ENCODE data around the gene SEL1L. TPM values are rescaled to one million over a fixed set of nuclear protein-coding genes. Genes with fewer than 3 reads are reported as not detected.

Gene SEL1L
- total and polyA plus RNA-seq, 2 of the 13 experiments (the other 11 are each of a cell fraction or from before 2014, with no cell fraction given), result 15.3 to 61.0 TPM

- 0 out of 2 replicates have a peak, but pooled peaks have one; percentile 21 for TF ChIP-seq ZNF318 (CRISPR knock-in tag; IDR thresholded peaks at IDR 0.05)
- TF ChIP-seq ZNF280B (CRISPR knock-in tag; IDR thresholded peaks at IDR 0.05; ENCODE audit: borderline replicate concordance), result 0 out of 2 replicates have a peak, but pooled peaks have one; percentile 17
- no peak for TF ChIP-seq ZNF841 (CRISPR knock-in tag; IDR thresholded peaks at IDR 0.05; ENCODE audit: borderline replicate concordance)
- TF ChIP-seq XRCC5 (optimal IDR thresholded peaks at IDR 0.05; ENCODE audit: low read length), result peak; percentile 54
- peak; percentile 34; the same call in 1 of the 2 replicates for TF ChIP-seq ZFX (CRISPR knock-in tag; IDR thresholded peaks at IDR 0.05; ENCODE audit: low read depth)
- TF ChIP-seq ELF3 (CRISPR knock-in tag; IDR thresholded peaks at IDR 0.05), result no peak
- TF ChIP-seq RFX5 (IDR thresholded peaks at IDR 0.05; ENCODE audit: low read depth, low read length), result no peak
- TF ChIP-seq KDM3A (CRISPR knock-in tag; IDR thresholded peaks at IDR 0.05; ENCODE audit: low read depth), result 0 out of 2 replicates have a peak, but pooled peaks have one; percentile 40
- TF ChIP-seq PCBP2 (optimal IDR thresholded peaks at IDR 0.05; ENCODE audit: low read depth, low read length, poor library complexity, severe bottlenecking), result no peak
- TF ChIP-seq ZNF264 (CRISPR knock-in tag; IDR thresholded peaks at IDR 0.05), result peak; percentile 29; the same call in 1 of the 2 replicates
- no peak for TF ChIP-seq ATF1 (CRISPR knock-in tag; IDR thresholded peaks at IDR 0.05)
- no peak for TF ChIP-seq ZNF589 (CRISPR knock-in tag; conservative IDR thresholded peaks at IDR 0.05)
- TF ChIP-seq ZNF432 (CRISPR knock-in tag; IDR thresholded peaks at IDR 0.05; ENCODE audit: borderline replicate concordance), result no peak
- no peak for TF ChIP-seq SNAI1 (CRISPR knock-in tag; IDR thresholded peaks at IDR 0.05; ENCODE audit: borderline replicate concordance)
- no peak; the same call in 1 of the 2 replicates for TF ChIP-seq SRY (CRISPR knock-in tag; IDR thresholded peaks at IDR 0.05)
- TF ChIP-seq HDAC2 (CRISPR knock-in tag; IDR thresholded peaks at IDR 0.05), result peak; percentile 37; the same call in 1 of the 2 replicates
- TF ChIP-seq LBX2 (CRISPR knock-in tag; IDR thresholded peaks at IDR 0.05; ENCODE audit: borderline replicate concordance), result no peak
- TF ChIP-seq CREM (IDR thresholded peaks at IDR 0.05), result no peak
- no peak for TF ChIP-seq CREM (CRISPR knock-in tag; IDR thresholded peaks at IDR 0.05)
- no peak for TF ChIP-seq U2AF1 (optimal IDR thresholded peaks at IDR 0.05; ENCODE audit: low read depth, low read length)
Observed at GRCh38 chr14:81435391-81436295, 98.0 kb downstream of the SEL1L start (continued).
